Fibroblast of skin of right biceps (primary cell): Measurements from ENCODE around the gene TMPRSS11A.

Experiments
- DNase-seq: peaks from one replicate; pipeline ENCODE4 v3.0.0-alpha.2; 2013

The TMPRSS11A gene

GRCh38 chr4:67861513-67861912, 101.8 kb downstream of the TMPRSS11A start:
- no peak for DNase-seq
